DMS79 treated with DMSO at 0.1 percent for 48 hours (cell line): ENCODE results near the gene ACADS.
A peak's percentile ranks its signal among the peaks of the same experiment; 100 is the strongest.

ENCODE experiments used
- DNase-seq: peaks from one replicate; lab custom pipeline; 2025; lab: John Stamatoyannopoulos, UW

ACADS gene

DNA sequence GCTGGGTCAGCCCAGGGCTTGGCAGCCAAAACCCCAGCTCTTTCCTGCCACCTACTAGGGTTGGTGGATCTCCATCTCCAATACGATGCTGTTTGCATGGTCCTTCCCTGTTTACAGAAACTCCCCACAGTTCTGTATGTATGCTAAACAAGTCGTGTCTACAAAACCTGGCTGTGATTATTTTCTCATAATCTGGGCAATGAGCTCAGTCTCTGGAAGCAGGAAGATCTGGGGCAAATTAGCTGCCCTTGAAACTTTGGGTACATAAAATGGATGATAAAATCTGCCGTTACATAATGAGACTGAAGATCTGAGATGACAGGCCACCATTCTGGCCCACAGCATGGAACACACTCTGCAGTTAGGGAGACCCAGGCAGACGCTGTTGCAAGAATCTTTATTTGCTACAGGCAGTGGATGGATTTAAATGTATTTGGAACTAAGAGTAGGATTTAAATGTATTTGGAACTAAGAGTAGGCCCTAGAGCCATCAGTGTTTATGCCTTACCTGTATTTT is 31.7 kb downstream of the ACADS start:
- DNase-seq: no peak

DNA sequence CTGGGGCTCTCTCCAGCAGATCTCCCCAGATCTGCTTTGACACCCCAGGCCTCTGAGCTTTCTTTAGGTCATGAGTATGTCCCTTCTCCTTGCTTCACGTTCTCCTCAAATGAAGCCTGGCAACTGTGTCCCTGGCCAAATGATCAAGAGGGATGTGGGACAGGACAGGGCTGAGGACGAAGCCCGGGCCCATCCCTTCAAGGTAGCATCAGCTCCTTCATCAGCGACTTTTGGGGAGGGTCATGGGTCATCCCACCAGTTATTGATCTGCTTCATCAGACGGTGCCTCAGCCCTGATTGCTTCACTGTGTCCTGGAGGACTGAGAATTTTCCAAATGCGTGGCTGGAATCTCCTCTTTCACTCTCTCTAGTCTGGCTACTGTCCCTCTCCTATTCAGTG is 32.3 kb downstream of the ACADS start:
- DNase-seq: no peak

DNA sequence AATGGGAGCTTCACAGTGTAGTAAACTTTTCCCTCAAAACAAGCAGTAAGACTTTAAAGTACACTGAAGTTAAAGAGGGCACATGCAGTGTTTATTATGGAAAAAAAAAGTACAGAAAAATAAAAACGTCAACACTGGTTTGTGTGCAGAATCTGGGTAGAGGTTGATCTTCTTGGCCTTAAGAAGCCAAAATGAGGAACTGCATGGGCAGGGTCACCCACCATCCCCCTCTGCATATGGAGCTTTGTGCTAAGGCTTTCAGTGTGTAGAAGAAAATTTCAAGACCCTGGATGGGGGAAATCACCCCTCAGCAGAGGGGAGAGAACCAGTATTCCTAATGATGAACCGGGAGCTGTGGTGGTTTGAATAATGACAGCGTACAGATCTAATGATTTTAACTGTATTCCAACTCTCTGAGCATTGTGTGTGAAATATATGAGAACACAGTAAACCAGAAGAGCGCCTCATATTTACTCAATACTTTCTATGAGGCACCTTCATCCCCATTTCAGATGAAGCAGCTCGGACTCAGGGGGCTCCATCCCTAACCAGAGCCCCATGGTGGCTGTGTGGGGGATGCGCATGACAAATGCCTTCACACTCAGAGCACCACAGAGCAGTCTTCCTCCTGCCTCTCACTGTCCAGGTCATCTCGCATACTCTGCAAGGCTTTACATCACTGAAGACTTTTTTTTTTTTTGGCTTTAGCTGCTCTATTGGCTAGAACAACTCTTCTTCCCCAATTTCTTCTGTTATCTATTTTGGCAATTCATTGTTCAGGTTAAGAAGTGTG is 33.4 kb downstream of the ACADS start:
- no peak for DNase-seq

DNA sequence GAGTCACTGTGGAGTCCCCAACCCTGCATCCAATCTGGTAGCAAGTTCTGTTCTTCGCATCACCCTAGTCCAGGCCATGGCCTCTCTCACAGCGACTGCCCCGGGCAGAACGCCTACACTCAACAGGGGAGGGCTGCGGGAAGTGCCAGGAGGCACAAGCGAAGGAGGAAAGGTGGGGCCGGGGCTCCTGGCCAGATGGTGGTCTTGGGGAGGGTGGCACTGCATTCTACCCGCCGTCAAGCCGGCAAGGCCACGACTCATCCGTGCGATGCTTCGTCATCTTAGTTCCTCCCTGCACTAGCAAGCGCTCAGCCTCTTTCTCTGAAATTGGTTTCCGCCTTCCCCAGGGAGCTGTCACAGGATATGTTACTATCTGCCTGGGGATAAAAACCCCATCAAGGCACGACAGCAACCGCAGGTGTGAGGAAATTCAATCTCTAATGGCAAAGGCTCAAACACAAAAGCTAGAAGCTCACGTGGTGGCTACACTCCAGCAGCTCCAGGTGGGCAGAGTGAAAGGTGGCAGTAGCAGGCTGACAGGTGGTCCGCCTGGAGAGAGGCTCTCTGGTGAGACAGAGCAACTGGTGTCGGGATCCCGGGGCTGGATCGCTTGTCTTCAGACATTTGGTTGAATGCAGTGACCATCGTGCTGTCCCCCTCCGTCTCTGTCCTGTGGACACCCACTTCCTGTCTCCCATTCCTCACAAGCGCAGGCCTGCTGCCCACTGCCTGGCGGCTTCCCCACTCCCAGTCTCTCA is 34.1 kb downstream of the ACADS start:
- DNase-seq: peak; percentile 89

DNA sequence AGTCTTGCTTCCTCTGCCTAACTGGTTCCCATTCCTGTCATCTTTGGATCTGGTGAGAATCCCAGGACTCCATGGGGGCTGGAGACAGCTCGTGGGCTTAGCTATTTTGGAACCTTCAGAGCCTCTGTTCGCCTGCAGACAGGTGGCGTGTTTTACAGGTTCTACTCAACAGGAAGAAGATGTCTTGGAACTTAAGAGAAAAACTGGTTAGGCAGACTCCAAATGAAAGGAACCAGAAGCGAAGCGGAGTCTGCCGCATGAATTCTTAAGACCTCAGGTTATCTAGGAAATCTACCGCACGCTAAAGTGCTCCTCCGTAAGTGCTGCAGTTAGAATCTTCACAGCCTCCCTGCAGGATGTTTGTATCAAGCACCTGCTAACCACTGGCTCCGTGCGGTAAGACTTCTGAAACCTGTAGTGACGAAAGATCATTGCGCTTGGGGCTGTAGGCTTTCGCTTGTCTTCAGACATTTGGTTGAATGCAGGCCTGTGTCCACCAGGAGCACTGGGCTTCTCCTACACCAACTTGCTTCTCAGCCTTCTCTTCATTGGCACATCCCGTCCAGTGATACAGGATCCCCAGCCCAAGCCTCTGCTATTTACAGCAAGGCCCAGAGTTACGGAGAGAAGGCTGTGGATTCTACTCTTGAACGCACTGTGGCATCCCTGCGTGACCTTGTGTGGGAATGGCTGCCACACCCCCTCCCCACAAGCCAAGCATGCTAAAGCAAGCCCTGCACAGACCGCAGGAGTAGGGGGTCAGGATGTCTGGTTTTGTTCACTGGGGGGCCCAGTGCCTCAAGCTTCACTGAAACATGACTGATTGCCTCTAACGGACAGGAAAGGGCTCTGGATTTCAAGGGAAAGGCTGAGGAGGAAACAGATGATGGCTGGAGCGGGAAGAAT is 35.0 kb downstream of the ACADS start:
- peak; percentile 48 for DNase-seq

DNA sequence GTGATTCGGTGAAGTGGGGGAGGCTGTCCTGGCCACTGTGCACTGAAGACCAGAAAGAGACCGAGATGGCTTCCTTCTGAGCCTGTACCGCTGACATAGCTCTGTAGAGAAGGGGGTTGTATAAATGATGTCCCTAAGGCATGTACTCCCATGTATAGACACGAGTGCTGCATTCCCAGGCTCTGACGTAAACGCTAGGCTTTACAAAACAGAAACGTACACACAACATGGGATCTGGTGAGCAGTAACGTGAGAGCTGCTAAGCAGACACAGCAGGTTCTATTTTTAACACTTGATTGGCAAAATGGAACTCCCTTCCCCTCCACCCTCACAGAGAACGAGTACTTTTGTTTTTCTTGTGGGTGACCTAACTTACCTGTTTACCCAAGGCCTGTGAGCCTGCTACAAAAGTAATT is 35.9 kb downstream of the ACADS start:
- DNase-seq: peak; percentile 10

DNA sequence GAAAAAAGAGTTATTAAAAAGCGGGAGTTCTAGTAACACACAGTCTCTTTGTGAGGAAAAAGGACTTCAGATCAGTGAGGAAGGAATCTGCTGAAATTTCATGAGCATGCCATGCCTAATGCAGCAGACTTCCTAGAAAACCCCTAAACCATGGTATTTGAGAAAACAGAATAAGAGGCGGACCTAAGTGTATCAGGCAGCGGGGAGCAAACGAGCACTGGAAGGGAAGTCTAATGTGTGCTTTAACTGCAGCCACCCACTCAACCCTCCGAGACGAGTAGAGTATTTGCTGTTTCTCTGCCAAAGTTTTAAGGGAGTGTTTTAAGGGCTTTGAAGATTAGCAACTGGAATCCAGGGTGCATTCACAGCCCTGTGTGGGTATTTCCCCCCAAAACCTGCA is 36.5 kb downstream of the ACADS start:
- peak; percentile 39 for DNase-seq

DNA sequence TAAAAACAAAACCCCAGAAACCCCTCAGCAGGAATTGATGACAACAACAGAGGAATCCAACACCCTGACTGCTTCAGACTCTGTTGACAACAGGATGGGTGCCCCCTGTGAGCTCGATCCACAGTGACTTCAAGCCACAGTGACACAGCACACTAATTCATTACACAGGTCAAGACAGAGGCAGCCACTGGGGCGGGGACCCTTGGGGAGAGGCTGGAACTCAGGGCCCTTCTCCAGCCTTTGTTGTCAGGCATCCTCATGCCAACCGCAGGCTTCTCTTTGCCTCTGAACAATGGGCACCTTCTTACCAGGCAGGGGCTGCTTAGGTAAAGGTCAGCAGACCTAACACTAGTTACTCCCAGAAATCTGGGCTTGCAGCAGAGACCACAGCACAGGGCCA is 37.6 kb downstream of the ACADS start:
- no peak for DNase-seq

DNA sequence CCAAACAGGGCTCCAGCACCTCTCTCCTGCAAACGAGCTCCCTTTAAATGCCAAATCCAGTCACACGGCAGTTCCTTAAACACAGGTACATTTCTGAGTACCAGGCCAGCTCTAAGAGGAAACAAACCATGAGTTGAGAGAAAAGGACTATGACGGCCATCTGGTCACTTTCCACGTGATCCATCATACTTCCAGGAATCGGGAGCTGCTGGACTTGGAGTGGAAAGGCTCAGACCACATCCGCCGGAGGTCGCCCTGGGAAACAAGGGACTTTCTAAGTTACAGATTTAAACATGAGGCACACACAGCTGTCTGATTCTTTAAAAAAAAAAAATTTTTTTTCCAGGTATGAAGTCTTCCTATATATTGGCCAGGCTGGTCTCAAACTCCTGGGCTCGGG is 39.2 kb downstream of the ACADS start:
- DNase-seq: no peak

DNA sequence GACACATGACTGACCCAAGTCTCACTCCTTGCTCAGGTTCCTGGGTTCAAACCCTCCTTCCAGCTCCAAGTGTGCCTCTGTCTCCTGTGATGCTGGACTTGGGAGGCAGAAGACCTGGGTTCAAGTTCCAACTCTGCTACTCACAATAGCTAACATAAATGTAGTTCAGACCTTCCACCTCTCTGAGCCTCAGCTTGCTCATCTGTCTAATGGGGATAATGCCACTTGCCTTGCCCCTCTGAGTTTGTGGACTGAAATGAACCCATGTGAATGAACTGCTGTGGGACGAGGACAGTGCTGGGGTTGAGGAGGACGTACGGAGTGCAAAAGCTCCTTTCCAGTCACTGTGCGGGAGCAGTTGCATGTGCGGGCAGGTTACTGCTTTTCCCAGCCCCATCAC is 40.9 kb downstream of the ACADS start:
- DNase-seq: no peak

DNA sequence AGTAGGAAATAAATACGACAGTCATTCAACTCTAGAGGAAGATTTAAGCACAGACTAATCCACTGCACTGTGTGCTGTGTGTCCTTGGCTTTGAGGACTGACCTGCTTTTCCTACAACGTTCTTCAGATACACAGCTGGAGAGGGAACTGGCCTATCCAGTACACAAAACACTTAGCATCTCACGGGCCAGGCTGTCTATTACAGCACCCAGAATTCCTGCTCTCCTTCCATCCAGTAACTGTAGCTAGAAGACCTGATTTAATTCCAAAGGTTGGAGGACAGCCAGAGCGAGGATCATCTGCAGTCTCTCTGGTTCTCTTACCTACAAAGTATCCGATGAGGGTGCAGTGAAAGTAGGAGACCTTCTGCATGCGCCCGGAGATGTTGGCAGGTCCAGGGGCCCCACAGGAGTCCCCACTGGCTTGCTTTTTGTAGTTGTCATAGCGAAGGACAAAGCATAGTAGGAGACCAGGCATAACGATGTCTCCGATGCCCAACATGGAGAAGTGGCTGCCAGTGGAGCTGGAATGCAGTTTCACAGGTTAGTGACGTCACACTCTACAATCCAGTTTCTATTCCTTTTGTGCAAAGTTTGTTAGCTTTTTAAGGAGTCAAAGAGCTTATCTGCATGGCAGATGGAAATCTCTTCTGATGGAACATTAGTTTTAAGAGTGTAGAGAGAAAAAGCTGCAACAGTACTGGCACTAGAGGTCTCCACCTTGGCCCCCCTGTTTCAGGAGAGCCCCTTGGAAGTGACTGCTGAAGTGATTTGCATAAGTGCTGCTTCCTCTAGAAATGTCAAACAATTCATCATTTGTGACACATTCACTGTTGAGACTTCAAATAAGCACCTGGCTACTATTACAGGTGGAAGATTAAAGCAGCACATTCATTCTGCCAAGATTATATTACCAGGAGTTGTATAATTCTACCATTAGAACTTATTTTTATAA is 41.7 kb downstream of the ACADS start:
- DNase-seq: peak; percentile 2

DNA sequence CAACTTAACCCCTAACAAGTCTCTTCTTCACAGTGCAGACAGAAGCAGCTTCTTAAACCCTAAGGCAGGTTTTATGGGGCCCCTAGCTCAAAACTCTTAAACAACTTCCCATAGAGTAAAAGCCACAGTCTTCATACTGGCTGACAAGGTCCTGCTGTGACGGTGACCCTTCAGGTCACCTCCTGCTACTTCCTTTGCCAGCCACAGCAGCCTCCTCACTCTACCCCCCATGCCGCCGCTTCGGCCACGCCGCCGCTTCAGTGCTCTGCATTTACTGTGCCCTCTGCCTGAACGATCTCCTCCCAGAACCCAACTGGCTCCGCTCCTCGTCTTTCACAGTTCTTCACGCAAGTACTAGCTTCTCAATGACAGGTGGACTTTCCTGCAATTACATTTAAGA is 45.5 kb downstream of the ACADS start:
- no peak for DNase-seq

DNA sequence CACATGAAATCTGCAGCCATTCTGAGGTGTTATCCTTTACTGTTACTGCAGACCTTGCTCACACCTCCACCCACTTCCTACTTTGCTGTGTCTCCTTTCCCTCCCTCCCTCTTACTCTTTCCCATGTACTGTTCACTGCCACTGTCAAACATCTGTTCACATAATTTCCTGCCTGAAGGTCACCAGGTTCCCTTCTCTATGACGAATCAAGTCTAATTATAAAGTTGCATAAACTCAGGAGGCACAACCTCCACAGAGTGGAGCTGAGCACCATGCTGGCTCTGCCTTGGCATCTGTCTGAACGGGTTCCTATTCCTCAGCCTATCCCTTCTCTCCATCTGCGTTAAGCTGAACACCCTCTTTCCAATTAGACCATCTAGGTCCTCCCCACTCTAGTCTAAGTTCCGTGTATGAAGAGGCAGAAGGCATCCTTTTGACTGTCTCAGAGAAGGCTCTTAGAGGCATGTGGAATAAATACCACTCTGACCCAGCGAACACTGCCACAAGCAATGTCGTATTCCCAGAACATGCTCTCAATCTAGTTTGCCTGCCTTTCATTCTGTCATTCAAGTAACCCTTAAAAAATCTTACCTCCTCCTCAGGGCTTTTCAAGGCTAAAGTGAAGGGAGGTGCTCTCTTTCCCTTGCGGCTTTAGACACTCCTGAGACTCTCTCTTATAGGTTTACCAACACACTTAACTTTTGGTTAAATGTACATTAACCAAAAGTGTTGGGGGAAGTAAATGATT is 48.7 kb downstream of the ACADS start:
- DNase-seq: no peak

DNA sequence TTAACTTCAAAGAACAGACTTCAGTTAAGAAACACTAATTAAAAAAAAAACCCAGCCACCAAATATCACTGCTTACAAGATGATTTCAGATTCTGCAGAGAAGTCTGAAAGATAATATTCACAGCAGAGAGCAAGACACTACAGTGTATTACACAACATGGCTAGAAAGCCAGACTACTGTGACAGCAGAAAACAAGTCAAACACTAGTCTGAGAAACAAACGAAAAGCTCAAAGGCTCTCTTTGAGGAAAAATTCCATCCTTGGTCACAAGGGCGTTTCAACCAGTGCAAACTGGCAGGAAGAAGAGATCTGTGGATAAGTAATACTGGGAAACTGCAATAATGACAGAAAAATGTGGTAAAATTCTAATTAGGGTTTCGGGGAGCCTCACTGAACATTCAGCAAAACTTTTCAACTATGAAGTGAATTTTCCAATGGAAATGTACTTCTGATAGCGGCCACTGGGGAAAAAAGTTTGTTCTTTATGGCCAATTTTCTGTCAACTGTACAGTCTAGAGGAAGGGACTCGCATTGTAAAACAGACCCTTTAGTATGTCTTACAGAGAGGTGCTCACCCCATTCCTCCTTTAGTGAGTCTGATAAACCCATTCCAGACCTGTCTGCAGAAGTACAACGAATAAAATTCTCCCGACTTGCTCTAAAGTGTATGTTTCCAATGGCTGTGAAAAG is 50.4 kb downstream of the ACADS start:
- no peak for DNase-seq

DNA sequence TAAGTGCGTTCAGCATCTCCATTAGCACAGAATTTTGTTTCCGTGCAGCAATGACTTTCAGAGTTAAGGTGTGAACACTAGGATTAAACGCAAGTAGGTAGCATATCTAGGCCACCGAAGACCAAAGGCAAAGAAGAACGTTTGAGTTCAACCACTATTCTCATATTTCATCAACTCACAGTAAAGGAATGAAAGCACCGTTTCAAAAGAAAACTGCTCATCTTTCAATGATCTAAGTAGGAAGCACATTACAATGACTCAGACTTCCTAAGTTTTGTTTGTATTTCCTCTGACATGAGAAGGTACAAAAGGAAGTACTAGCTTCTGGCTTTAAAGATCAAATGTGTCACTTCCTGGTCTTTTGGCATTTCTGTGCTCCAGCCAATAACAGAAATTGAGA is 57.6 kb downstream of the ACADS start:
- DNase-seq: no peak

DNA sequence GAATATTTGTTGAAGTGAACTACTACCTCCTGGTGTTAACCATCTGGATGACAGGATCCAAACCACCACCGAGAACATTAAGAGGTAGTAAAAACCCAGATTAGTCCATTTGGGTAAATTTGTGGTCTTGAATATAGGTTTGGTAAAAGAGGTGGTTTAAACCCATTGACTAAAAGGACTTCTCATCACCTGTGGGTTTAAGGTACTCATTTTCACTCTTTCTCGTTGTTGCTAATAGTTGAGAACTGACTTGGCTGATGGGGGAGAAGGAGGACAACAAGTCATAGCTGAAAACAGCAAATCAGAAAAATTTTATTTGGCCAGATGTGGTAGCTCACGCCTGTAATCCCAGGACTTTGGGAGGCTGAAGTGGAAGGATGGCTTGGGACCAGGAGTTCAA is 59.2 kb downstream of the ACADS start:
- DNase-seq: no peak

DNA sequence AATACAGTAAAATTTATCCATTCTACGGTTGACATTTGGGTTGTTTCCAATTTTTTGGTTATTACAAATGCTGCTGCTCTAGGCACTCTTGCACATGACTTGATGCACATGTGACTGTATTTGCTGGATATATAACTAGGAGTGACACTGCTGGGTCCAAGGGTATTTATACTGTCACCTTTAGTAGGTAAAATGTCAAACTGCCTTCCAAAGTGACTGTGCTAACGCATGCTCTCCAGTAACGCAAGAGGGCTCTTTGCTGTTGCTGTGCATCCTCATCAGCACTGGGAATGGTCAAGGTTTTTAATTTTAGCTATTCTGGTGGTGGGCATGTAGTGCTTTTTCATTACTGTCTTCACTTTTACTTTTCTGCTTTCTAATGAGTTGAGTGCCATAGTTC is 62.3 kb downstream of the ACADS start:
- DNase-seq: no peak
